ENCODE measurements around the gene PCDHGA5. TPM values are rescaled to one million over a fixed set of nuclear protein-coding genes. Genes with fewer than 3 reads are reported as not detected.
"Not testable (repeated sequence)": the region's sequence is repeated elsewhere in the genome, so short reads cannot be mapped to it uniquely, and the experiment has no call there.

PCDHGA5 gene
- total RNA-seq, 4 donors from 2014 or later: 2.5 to 4.1 (median 3.4) TPM; not detected in 1

- TF ChIP-seq EP300 (IDR thresholded peaks at IDR 0.05; ENCODE audit: low read depth) (no peak), CTCF (IDR thresholded peaks at IDR 0.05) (peak; percentile 23 to 54 (median 41))
- Histone ChIP-seq H3K27me3 (peaks cover 8% of the 10 kb centered on the region), H3K27ac (peak within 1 kb of the TSS in 1 of 4 donors; percentile 2), H3K4me1 (no peaks in the 10 kb centered on the region), H3K9me3 (peaks cover 50 to 92% of the 10 kb centered on the region in 2 donors), H3K4me3 (peak within 1 kb of the TSS in 3 of 4 donors; percentile 16 to 44 (median 18)), H3K36me3 (no peaks in the 10 kb centered on the region)
- intact Hi-C loops (cut with DNase I; ENCODE audit: low total_unique reads): loop anchor here (10.0 kb wide), 1 partner anchor 152 kb away; no protein-coding TSS in a partner anchor
- peak; percentile 62 for DNase-seq
- in situ Hi-C loops (cut with MboI; ENCODE audit: low pct_ligation_motif_present in 1 of 4, low pct_unique_long_range_greater_than_20kb in 1 of 4, low sequenced_read_pairs in 3 of 4): loop anchor here in 1 of 4 donors (10.0 kb wide), 1 partner anchor 142 kb away; no protein-coding TSS in a partner anchor
- 27 to 34% methylated on average over 3 to 31 of the region's 31 CpGs for WGBS, 2 donors (ENCODE audit: low coverage in 1 of 2)
These were observed 49.0 kb downstream of the PCDHGA5 start, which contains the start of gene PCDHGA10 for GRCh38 chr5:141412854-141413539. TSS of gene PCDHGA10 (plus strand) at chr5:141412987. CDS start at chr5:141413176, 189 bp downstream.

GRCh38 chr5:141413540-141414069, 49.6 kb downstream of the PCDHGA5 start:
- peaks cover 8% of the 10 kb centered on the region for H3K27me3 ChIP-seq

GRCh38 chr5:141414548-141415274, 50.7 kb downstream of the PCDHGA5 start:
- not testable (repeated sequence) for H3K4me1 ChIP-seq, H3K27ac ChIP-seq, H3K27me3 ChIP-seq, DNase-seq, H3K36me3 ChIP-seq, H3K4me3 ChIP-seq
- in situ Hi-C loops (cut with MboI; ENCODE audit: low pct_ligation_motif_present in 1 of 4, low pct_unique_long_range_greater_than_20kb in 1 of 4, low sequenced_read_pairs in 3 of 4) (loop anchor here in 1 of 4 donors (10.0 kb wide), 1 partner anchor 140 kb away; no protein-coding TSS in a partner anchor), intact Hi-C loops (cut with DNase I; ENCODE audit: low total_unique reads) (loop anchor here (10.0 kb wide), 1 partner anchor 150 kb away; no protein-coding TSS in a partner anchor)
- WGBS, 2 donors (ENCODE audit: low coverage in 1 of 2): 56% methylated on average over 34 of the region's 46 CpGs; no CpG with 5 or more reads in 1 of the 2 donors
- peaks cover 55 to 94% of the 10 kb centered on the region in 2 donors for H3K9me3 ChIP-seq

More at GRCh38 chr5:141413540-141414069, 49.6 kb downstream of the PCDHGA5 start:
- no peak for DNase-seq
- intact Hi-C loops (cut with DNase I; ENCODE audit: low total_unique reads): loop anchor here (10.0 kb wide), 1 partner anchor 151 kb away; no protein-coding TSS in a partner anchor
- peaks cover 55 to 94% of the 10 kb centered on the region in 2 donors for H3K9me3 ChIP-seq
- no peaks in the 10 kb centered on the region for H3K36me3 ChIP-seq
- peak overlapping the region in 1 of 4 donors; percentile 2 for H3K27ac ChIP-seq
- in situ Hi-C loops (cut with MboI; ENCODE audit: low pct_ligation_motif_present in 1 of 4, low pct_unique_long_range_greater_than_20kb in 1 of 4, low sequenced_read_pairs in 3 of 4): loop anchor here in 1 of 4 donors (10.0 kb wide), 1 partner anchor 141 kb away; no protein-coding TSS in a partner anchor
- H3K4me1 ChIP-seq: no peaks in the 10 kb centered on the region
- 37 to 46% methylated on average over 2 to 25 of the region's 25 CpGs for WGBS, 2 donors (ENCODE audit: low coverage in 1 of 2)
- peak overlapping the region in 3 of 4 donors; percentile 16 to 44 (median 18) for H3K4me3 ChIP-seq
- TF ChIP-seq CTCF (IDR thresholded peaks at IDR 0.05) (no peak), POLR2AphosphoS5 (IDR thresholded peaks at IDR 0.05) (no peak), EP300 (IDR thresholded peaks at IDR 0.05; ENCODE audit: low read depth) (no peak), POLR2A (IDR thresholded peaks at IDR 0.05) (no peak)

GRCh38 chr5:141415275-141415618, 51.3 kb downstream of the PCDHGA5 start:
- not testable (repeated sequence) for H3K27ac ChIP-seq, H3K4me1 ChIP-seq, H3K4me3 ChIP-seq, H3K36me3 ChIP-seq, DNase-seq, H3K27me3 ChIP-seq
- 58 to 69% methylated on average over 3 to 24 of the region's 24 CpGs for WGBS, 2 donors (ENCODE audit: low coverage in 1 of 2)
- intact Hi-C loops (cut with DNase I; ENCODE audit: low total_unique reads) (loop anchor here (10.0 kb wide), 1 partner anchor 150 kb away; no protein-coding TSS in a partner anchor), in situ Hi-C loops (cut with MboI; ENCODE audit: low pct_ligation_motif_present in 1 of 4, low pct_unique_long_range_greater_than_20kb in 1 of 4, low sequenced_read_pairs in 3 of 4) (loop anchor here in 1 of 4 donors (10.0 kb wide), 1 partner anchor 140 kb away; no protein-coding TSS in a partner anchor)
- H3K9me3 ChIP-seq: peaks cover 55 to 94% of the 10 kb centered on the region in 2 donors

Other genes with a start within 250 kb of the PCDHGA5 start
- gene PCDHB4, start 242.3 kb upstream of the PCDHGA5 start, total RNA-seq: 1 to 10 TPM in 1 of 4 donors, under 1 TPM in 3; 0.68 to 2.2 (median 0.77) TPM
- 1 to 10 TPM in 3 of 4 donors, not detected in 1; 1.1 to 3.0 (median 1.3) TPM for gene PCDHB5, start 229.0 kb upstream of the PCDHGA5 start, total RNA-seq
- gene PCDHB6, start 214.1 kb upstream of the PCDHGA5 start, total RNA-seq: under 1 TPM in 2 of 4 donors, not detected in 2; 0.14 to 0.32 TPM
- 1 to 10 TPM in 1 of 4 donors, under 1 TPM in 3; 0.37 to 1.6 (median 0.67) TPM for gene PCDHB7, start 191.5 kb upstream of the PCDHGA5 start, total RNA-seq
- under 1 TPM in 2 of 4 donors, not detected in 2; 0.14 to 0.16 TPM for gene PCDHB8, start 186.4 kb upstream of the PCDHGA5 start, total RNA-seq
- 1 to 10 TPM in 1 of 4 donors, under 1 TPM in 3; 0.20 to 1.6 (median 0.65) TPM for gene PCDHB16, start 181.8 kb upstream of the PCDHGA5 start, total RNA-seq
- gene PCDHB9, start 177.0 kb upstream of the PCDHGA5 start, total RNA-seq: 1 to 10 TPM in 1 of 4 donors, under 1 TPM in 2, not detected in 1; 0.40 to 1.6 (median 0.64) TPM
- 1 to 10 TPM in 1 of 4 donors, under 1 TPM in 2, not detected in 1; 0.68 to 1.1 (median 0.79) TPM for gene PCDHB10, start 171.8 kb upstream of the PCDHGA5 start, total RNA-seq
- 1 to 10 TPM in 1 of 4 donors, under 1 TPM in 3; 0.20 to 1.5 (median 0.61) TPM for gene PCDHB11, start 164.5 kb upstream of the PCDHGA5 start, total RNA-seq
- gene PCDHB12, start 155.4 kb upstream of the PCDHGA5 start, total RNA-seq: 1 to 10 TPM in 2 of 4 donors, under 1 TPM in 2; 0.40 to 1.9 (median 1.1) TPM
- 1 to 10 TPM; 1.8 to 4.1 (median 2.5) TPM for gene PCDHB13, start 150.2 kb upstream of the PCDHGA5 start, total RNA-seq
- gene PCDHB14, start 140.8 kb upstream of the PCDHGA5 start, total RNA-seq: 1 to 10 TPM; 1.4 to 3.3 (median 2.8) TPM
- 1 to 10 TPM in 3 of 4 donors, under 1 TPM in 1; 0.75 to 5.6 (median 1.1) TPM for gene PCDHB15, start 118.8 kb upstream of the PCDHGA5 start, total RNA-seq
- gene SLC25A2, start 60.1 kb upstream of the PCDHGA5 start, total RNA-seq: 1 to 10 TPM in 2 of 4 donors, not detected in 2; 1.4 to 1.8 TPM
- 10 to 100 TPM; 41.9 to 62.5 (median 50.3) TPM for gene TAF7, start 43.4 kb upstream of the PCDHGA5 start, total RNA-seq
- gene PCDHGA1, start 33.6 kb upstream of the PCDHGA5 start, total RNA-seq: under 1 TPM in 2 of 4 donors, not detected in 2; 0.55 to 0.64 TPM
- 1 to 10 TPM in 3 of 4 donors, under 1 TPM in 1; 0.68 to 1.9 (median 1.6) TPM for gene PCDHGA2, start 25.4 kb upstream of the PCDHGA5 start, total RNA-seq
- 1 to 10 TPM in 2 of 4 donors, under 1 TPM in 2; 0.55 to 4.9 (median 1.1) TPM for gene PCDHGA3, start 20.3 kb upstream of the PCDHGA5 start, total RNA-seq
- gene PCDHGB1, start 14.1 kb upstream of the PCDHGA5 start, total RNA-seq: 10 to 100 TPM in 1 of 4 donors, 1 to 10 TPM in 2, under 1 TPM in 1; 0.96 to 10.5 (median 3.4) TPM
- gene PCDHGA4, start 9.1 kb upstream of the PCDHGA5 start, total RNA-seq: 10 to 100 TPM in 1 of 4 donors, 1 to 10 TPM in 2, not detected in 1; 1.4 to 18.0 (median 1.6) TPM
- gene PCDHGB2, start 4.2 kb upstream of the PCDHGA5 start, total RNA-seq: 10 to 100 TPM in 1 of 4 donors, 1 to 10 TPM in 3; 2.1 to 12.7 (median 3.2) TPM
- gene PCDHGB3, start 6.1 kb downstream of the PCDHGA5 start, total RNA-seq: 1 to 10 TPM; 1.4 to 3.8 (median 2.6) TPM
- gene PCDHGA6, start 9.7 kb downstream of the PCDHGA5 start, total RNA-seq: 1 to 10 TPM; 2.4 to 7.5 (median 3.7) TPM
- gene PCDHGA7, start 18.6 kb downstream of the PCDHGA5 start, total RNA-seq: 1 to 10 TPM; 2.0 to 8.6 (median 3.2) TPM
- gene PCDHGB4, start 23.5 kb downstream of the PCDHGA5 start, total RNA-seq: 1 to 10 TPM in 2 of 4 donors, under 1 TPM in 2; 0.40 to 4.4 (median 2.4) TPM
- gene PCDHGA8, start 28.5 kb downstream of the PCDHGA5 start, total RNA-seq: 10 to 100 TPM in 1 of 4 donors, 1 to 10 TPM in 3; 1.5 to 11.5 (median 2.5) TPM
- 10 to 100 TPM in 2 of 4 donors, 1 to 10 TPM in 2; 5.3 to 23.3 (median 9.2) TPM for gene PCDHGB5, start 33.8 kb downstream of the PCDHGA5 start, total RNA-seq
- gene PCDHGA9, start 38.6 kb downstream of the PCDHGA5 start, total RNA-seq: 1 to 10 TPM; 1.2 to 4.6 (median 3.4) TPM
- 1 to 10 TPM; 1.9 to 5.9 (median 4.7) TPM for gene PCDHGB6, start 43.9 kb downstream of the PCDHGA5 start, total RNA-seq
- 1 to 10 TPM; 4.0 to 6.5 (median 6.1) TPM for gene PCDHGA10, start 48.8 kb downstream of the PCDHGA5 start, total RNA-seq
- gene PCDHGB7, start 53.5 kb downstream of the PCDHGA5 start, total RNA-seq: 10 to 100 TPM in 1 of 4 donors, 1 to 10 TPM in 3; 7.0 to 10.1 (median 9.1) TPM
- gene PCDHGA11, start 56.9 kb downstream of the PCDHGA5 start, total RNA-seq: 1 to 10 TPM; 2.6 to 5.8 (median 4.4) TPM
- 10 to 100 TPM in 1 of 4 donors, 1 to 10 TPM in 3; 1.6 to 14.2 (median 4.8) TPM for gene PCDHGA12, start 66.3 kb downstream of the PCDHGA5 start, total RNA-seq
- 10 to 100 TPM in 3 of 4 donors, 1 to 10 TPM in 1; 6.0 to 17.0 (median 13.6) TPM for gene PCDHGC3, start 111.8 kb downstream of the PCDHGA5 start, total RNA-seq
- 10 to 100 TPM in 1 of 4 donors, 1 to 10 TPM in 3; 1.8 to 26.5 (median 2.7) TPM for gene PCDHGC4, start 120.9 kb downstream of the PCDHGA5 start, total RNA-seq
- 1 to 10 TPM in 2 of 4 donors, under 1 TPM in 2; 0.20 to 2.5 (median 1.0) TPM for gene PCDHGC5, start 124.9 kb downstream of the PCDHGA5 start, total RNA-seq

Data from transverse colon (tissue), 4 donors.